Stimulated activated CD8-positive, alpha-beta memory T cell treated with anti-CD3 and anti-CD28 coated beads, Interleukin-4, amount 100 ng/mL, for 48 hours (primary cell): ENCODE results near the gene TBX6.

Experiments used
- DNase-seq: peaks from one replicate; pipeline ENCODE4 v3.0.0-alpha.2; 2020

TBX6 gene

DNA sequence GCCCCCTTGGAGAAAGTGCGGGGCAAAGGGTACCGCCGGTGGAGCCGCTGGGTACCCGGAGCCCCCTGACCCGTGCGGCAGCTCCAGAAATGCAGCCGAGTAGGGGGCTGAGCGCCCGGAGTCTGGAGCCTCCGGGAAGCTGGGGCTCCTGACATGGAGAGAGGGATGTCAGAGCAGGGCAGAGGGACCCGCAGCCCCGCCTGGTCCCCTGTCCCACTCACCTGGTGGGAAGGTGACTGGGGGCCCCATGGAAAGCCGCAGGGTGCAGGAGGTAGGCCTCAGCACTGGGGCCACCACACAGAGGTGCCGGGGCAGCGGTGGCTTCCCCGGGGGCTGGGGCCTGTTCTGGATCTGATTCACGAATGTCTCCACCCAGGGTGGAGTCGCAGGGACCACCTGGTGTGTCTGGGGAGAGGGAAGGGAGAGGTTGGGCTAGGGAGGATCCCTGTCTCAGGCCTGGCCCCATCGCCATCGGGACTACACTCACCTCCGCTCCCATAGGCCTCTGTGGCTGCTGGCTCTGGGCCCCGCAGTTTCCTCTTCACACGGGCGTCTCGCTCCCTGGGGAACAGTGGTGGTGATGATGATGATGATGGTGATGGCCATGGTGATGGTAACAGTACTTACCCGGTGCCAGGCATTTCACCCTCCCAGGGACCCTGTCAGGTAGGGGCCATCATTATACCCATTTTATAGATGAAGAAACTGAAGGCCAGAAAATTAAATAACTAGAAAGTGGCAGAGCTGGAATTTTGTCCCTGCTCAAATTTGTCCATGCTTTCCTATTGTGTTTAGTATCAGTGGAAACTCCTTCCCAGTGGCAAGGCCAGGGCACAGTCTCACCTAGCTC, 5.2 kb downstream of the TBX6 start:
- DNase-seq = no peak

DNA sequence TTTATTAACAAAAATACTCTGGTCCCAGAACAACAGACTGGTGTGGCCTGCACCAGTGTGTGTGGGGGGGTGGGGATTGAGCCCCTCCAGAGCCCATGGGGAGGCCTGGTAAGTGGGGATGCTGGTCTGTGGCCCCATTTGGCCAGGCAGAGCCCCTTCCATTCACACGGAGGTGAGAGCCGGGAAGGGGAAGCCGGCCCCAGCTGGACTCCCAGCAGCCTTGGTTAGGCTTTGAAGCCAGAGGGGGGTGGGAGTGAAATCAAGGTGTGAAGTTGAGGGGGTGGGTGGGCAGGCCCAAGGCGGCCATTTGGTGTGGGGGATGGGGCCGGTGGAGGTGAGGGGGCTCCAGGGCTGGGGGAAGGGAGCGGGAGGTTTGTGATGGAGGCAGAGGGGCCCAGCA, 5.9 kb downstream of the TBX6 start:
- DNase-seq = no peak

DNA sequence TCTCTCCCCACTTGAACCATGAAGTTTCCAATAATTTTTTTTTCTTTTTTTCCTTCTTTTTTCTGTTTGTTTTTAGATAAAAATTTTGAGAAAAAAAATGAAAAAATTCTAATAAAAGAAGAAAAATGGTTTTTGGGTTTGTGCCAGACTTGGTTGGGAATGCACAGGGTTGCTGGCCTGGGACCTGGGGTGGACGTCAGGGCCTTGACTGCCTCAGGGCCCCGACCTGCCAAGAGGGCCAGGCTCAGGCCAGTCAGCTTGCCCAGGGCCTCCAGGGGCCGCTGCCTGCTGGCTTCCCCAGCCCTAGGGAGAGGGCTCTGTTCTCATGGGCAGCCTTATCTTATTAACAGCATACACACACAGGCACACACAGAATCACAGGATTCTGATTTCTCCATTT, 6.5 kb downstream of the TBX6 start:
- no peak for DNase-seq

DNA sequence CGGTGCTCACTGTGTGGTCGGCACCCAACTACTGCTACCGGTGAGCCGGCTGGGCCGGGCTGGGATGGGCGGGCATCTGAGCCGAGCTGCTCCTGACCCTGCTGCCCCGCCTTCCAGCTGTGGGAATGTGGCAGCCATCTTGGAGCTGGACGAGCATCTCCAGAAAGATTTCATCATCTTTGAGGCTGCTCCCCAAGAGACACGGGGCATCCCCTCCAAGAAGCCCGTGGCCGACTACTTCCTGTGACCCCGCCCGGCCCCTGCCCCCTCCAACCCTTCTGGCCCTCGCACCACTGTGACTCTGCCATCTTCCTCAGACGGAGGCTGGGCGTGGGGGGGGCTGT, 6.9 kb downstream of the TBX6 start:
- no peak for DNase-seq

DNA sequence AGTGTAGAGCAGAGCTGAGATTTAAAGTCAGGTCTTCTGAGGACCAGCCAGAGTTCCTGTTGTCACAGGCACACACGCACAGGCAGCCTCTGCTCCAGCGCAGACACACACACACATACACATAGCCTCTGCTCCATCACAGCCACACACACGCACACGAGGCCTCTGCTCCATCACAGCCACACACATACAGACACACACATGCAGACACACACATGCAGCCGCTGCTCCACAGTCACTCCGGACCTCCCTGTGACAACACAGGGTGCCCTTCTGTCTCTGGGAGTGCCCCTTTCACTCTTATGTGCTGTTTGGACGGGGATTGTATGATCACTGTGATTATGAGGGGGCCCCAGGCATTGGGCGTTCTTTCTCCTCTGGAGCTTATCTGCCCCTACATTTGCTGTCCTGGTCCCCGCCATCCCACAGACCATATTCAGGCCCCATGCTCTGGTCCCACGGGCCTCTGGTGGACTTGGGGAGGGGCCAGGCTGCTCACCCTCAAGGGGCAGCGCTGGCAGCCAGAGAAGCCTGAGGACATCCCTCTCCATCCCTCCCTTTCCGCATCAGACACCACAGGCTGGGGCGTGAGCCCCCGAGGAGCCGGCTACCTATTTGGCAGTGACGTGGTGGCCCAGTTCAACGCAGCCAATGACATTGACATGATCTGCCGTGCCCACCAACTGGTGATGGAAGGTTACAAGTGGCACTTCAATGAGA, 7.5 kb downstream of the TBX6 start:
- DNase-seq = no peak

DNA sequence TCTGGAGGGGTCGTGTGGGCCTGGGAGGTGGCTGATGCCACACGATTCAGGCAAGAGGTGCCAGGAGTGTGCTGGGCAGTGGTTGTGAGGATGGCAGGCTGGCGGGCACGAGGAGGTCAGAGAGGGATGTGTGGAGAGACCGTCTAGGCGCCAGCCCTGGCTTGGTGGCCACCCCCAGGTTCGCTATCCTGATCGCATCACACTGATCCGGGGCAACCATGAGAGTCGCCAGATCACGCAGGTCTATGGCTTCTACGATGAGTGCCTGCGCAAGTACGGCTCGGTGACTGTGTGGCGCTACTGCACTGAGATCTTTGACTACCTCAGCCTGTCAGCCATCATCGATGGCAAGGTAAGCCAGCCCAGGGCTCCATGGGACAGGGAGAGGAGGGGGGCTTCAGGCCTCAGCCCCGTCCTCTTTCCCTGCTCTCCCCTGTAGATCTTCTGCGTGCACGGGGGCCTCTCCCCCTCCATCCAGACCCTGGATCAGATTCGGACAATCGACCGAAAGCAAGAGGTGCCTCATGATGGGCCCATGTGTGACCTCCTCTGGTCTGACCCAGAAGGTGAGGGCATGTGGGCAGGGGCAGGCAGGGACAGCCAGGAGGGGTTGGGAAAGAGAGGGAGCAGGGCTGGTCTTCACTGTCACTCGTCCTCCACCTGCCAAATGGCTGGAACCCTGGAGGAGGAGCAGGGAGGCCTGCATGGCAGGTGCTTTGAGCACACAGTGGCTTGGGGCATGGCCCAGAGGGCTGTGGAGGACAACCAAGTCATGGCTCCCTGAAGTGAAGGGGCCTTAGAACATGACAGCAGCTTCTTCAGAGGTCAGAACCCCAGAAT, 8.3 kb downstream of the TBX6 start:
- DNase-seq = no peak

DNA sequence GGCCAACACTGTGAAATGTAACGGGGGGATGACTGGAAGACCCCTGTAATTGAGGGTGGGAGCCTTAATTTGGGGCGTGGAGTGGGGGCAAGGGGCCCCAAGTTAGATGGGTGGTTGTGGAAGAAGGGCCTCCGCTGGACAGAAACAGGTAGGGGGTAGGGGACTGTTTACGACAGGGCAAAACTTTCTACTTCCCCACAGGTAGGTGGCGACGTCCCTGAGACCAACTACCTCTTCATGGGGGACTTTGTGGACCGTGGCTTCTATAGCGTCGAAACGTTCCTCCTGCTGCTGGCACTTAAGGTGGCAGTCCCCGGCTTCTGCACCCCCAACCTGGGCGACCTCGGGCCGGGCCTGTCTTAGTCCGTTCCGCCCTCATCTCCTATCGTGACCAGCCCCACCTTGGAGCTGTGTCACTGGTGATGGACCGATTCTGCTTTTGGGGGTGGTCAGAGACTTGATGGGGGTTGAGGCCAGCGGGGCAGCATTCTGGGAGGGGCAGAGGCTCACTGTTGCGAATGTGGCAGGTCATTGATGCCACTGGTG, 9.1 kb downstream of the TBX6 start:
- no peak for DNase-seq

DNA sequence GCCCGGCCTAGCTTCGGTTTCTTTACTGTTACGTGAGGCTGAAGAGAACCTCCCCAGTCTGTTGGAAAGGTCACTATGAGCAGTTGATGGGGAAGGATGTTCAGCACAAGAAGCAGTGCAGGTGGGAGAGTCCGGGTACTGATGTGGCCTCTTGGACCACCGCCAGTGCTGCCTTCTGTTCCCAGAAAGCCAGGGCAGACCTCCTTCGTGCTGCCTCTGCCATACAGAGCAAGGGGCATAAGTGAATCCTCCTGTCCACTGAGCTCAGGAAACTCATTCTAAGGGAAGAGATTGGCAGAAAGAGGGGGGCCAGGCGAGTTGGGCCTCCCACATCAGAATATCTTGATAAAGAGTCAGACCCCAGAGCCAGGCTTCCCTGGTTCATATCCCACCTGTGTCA, 12.2 kb downstream of the TBX6 start:
- no peak for DNase-seq

DNA sequence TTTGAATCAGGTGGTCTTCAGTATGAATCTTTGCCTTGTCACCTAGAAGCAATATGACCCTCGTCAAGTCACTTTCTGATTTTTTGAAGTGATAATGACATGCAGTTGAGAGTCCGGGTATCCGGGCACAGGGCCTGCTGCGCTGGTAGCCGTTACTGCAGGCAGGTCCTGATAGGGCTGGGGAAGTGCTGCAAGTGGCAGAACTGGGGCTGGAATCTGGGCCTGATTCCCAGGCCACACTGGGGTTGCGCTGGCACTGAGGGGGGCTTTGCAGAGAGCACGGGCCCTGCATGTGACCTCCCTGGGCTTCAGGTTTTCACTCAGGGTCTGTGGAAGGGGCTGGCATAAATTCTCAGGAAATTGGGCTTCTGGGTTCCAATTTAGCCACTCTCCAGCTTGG, 13.0 kb downstream of the TBX6 start:
- no peak for DNase-seq

DNA sequence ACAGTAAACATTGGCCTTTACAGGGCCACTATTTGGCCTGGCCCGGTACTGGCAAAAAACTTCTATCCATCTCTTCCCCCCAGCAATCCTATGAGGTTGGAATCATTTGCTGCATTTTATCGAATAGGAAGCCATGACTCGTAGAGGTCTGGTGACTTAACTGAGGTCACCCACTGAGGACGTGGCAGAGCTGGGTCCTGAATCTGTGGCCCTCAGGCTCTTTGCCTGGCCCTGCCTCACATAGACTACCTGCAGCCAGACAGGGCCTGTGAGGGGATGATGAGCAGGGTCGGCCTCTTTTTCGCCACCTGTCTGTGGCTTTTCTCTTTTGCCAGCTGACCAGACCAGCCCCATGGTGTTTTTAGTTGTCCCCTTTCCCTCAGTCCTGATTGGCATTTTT, 14.1 kb downstream of the TBX6 start:
- DNase-seq = no peak

DNA sequence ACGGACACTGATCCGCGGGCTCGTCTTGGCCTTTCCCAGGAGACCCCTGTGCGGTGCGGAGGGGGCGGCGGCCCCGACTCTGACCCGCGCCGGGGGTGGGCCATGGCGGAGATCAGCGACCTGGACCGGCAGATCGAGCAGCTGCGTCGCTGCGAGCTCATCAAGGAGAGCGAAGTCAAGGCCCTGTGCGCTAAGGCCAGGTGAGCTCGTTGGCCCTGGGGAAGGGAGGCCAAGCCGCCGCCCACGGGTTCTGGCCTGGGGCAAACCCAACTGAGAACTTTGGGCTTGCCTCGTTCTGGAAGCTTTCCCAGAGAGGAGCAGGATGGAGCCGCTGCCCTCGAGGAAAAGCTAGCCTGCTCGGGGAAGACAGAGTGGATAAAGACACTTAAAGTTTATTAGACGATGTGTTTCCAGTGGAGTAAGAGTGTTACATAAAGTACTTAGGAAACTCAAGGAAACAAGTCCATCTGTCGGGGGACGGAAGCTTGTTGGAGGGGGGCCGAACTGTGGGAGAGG, 15.4 kb downstream of the TBX6 start:
- DNase-seq = no peak

DNA sequence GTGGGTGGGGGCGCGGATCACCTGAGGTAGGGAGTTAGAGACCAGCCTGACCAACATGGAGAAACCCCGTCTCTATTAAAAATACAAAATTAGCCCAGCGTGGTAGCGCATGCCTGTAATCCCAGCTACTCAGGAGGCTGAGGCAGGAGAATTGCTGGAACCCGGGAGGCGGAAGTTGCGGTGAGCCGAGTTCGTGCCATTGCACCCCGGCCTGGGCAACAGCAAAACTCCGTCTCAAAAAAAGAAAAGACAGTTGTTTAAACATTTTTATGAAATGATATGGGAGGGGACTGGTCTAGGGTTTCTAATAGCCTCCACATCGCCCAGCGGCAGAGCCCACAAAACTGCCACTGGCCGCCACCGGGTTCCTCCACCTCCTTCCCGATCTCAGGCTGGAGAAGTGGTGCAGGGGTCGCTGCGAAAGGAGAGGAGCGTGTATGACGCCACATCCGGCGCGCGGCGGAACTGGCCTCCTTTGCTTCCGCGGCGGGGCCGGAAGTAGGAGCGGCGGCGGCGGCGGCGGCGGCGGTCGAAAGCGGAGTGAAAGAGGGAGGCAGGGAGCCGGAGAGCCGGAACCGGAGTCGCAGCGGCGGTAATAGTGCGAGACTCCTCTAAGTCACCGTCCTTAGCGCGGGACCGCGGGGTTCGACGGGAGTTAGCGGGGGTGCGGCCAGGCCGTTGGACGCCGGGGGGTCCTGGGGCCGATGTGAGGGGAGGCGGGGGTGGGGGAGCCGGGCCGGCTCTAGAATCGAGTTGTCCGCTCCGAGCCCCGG, 16.0 kb downstream of the TBX6 start, which contains the start of gene PPP4C:
Gene PPP4C, plus strand, starts transcription at position 492 of the 773 bp plus-strand sequence. CDS start 384 bp downstream, outside the sequence.
- DNase-seq = peak; percentile 95

DNA sequence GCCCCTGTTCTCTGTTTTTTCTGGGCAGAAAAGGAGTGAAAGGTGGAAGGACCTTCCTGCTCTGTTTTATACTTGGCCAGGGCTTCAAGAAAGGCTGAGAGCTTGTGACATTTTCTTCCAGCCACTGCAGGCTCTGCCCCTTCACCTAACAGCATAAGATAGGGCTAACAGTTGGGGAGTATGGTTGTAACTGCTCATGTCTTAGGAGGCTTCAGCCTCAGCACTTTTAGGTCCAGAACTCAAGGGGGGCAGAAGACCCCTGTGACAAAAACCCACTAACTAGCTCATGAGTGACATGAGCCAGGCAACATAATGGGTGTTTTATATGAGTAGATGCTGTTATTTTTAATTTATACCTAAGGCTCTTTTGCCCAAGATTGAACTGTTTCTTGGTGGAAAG, 21.2 kb downstream of the TBX6 start:
- DNase-seq = no peak

DNA sequence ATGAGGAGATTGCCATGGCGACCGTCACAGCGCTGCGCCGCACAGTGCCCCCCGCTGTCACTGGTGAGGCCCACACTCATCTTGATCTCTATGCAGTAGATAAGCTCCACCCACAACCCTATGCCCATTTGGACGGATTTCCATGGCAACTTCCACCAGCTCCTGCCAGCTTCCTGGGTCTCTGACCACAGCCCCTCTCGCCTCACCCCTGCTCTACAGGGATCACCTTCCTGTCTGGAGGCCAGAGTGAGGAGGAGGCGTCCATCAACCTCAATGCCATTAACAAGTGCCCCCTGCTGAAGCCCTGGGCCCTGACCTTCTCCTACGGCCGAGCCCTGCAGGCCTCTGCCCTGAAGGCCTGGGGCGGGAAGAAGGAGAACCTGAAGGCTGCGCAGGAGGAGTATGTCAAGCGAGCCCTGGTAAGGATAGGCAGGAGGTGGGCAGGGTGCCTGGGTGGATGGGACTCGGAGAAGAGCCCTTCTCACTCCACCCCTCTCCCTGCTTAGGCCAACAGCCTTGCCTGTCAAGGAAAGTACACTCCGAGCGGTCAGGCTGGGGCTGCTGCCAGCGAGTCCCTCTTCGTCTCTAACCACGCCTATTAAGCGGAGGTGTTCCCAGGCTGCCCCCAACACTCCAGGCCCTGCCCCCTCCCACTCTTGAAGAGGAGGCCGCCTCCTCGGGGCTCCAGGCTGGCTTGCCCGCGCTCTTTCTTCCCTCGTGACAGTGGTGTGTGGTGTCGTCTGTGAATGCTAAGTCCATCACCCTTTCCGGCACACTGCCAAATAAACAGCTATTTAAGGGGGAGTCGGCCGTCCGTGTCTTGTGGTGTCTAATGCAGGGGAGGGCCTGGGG, 21.9 kb downstream of the TBX6 start:
- DNase-seq = no peak

DNA sequence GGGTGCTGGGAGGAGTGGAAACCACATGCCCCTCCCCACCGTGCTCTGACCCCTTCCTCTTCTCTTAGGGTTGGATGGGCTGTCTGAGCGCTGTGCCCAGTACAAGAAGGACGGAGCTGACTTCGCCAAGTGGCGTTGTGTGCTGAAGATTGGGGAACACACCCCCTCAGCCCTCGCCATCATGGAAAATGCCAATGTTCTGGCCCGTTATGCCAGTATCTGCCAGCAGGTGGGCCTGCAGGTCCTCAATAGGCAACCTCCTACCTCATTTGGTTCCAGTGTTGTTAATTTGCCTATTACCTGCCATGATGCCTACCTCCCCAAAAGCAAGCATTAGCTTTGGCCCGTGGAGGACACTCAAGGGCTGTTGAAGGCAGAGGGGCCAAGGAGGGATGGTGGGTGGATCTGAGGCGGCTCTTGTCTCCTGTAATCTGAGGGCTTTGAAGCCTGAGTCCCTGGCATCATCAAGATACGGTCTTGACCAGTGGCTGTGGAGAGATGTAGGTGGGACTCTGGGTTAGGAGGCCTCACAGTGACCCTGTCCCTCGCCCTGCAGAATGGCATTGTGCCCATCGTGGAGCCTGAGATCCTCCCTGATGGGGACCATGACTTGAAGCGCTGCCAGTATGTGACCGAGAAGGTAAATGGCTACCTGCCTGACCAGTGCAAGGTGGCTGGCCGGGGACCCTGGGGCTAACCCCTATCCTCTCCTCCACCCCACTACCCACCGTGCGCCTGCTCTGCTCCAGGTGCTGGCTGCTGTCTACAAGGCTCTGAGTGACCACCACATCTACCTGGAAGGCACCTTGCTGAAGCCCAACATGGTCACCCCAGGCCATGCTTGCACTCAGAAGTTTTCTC, 22.7 kb downstream of the TBX6 start:
- DNase-seq = peak; percentile 65

DNA sequence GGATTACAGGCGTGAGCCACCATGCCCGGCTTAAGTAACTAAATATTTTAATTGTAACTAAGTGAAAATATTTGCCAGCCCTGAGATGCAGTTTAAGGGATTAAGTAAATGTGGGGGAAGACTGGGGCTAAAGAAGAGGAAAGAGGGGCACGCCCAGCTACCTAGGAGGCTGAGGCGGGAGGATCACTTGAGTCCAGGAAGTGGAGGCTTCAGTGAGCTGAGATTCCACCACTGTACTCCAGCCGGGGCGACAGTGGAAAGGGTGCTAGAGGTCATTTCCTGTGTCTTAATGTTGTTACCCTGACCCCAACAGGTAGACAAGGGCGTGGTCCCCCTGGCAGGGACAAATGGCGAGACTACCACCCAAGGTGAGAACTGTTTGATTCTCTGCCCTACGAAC, 23.4 kb downstream of the TBX6 start:
- no peak for DNase-seq

DNA sequence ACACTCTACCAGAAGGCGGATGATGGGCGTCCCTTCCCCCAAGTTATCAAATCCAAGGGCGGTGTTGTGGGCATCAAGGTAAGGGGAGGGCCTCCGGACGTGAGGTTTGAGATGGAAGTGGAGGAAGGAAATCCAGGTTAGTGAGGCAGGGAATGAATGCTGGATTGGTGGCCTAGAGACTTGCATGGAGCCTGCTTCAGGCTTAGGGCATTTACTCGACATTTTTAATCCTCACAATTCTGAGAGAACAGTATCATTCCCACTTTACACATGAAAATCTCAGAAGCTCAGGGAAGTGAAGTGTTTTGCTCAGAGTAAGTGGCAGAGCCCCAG, 24.2 kb downstream of the TBX6 start:
- DNase-seq = no peak

DNA sequence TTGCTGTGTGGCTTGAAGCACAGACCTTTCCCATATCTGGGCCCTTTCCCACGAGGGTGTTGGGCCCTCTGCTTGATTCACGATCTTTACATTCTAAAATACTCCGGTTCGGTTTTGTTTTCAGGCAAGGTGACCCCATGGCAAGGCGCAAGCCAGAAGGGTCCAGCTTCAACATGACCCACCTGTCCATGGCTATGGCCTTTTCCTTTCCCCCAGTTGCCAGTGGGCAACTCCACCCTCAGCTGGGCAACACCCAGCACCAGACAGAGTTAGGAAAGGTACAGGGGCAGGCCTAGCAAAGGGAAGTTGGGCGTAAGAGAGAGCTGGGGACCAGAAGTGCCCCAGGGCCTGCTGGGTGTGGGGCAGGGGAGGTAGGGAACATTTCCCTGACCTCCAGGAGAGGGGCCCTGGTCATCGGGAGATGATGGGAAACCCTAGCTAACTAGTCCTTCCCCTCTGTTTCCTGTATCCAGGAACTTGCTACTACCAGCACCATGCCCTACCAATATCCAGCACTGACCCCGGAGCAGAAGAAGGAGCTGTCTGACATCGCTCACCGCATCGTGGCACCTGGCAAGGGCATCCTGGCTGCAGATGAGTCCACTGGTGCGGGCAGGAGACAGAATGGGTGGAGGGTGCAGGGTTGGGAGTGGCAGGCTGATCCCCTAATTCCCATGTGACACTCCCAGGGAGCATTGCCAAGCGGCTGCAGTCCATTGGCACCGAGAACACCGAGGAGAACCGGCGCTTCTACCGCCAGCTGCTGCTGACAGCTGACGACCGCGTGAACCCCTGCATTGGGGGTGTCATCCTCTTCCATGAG, 24.8 kb downstream of the TBX6 start:
- no peak for DNase-seq
